HG03469 (cell line): ENCODE data around the gene MARK1.

Experiments
- ATAC-seq: cut with Tn5 transposase; IDR thresholded peaks from one replicate; pipeline ENCODE4 v1.9.1; 2021; ENCODE audit warnings: mild to moderate bottlenecking, moderate library complexity, moderate number of reproducible peaks; ENCODE audit not compliant: unreplicated experiment

The MARK1 gene

GRCh38 chr1:220527908-220528678, at the start of gene MARK1:
Gene MARK1 (plus strand): TSS chr1:220528136. CDS start chr1:220528823, 687 bp downstream.
- ATAC-seq: peak; percentile 33

DNA sequence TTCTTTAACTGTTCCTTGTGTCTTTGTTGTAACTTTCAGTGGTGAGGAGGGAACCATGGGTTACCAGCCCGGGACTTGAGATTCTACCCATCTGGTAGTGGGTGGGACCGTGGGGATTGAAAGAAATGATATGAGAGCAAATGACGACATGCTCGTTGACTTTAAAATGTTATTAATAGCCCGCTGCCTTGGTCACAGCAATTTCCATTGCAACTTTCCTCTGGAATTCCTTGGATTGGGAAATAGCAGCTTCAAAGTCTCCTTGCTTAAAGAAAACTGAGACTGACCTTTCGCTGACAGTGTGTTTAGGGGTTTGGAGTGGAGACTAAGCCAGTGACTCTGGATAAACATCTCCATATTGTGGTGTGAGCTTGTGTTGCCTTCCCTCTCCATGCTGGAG, 44.2 kb upstream of the MARK1 start:
- ATAC-seq: no peak

GRCh38 chr1:220484135-220484534, 43.8 kb upstream of the MARK1 start:
- ATAC-seq: no peak

- no peak for ATAC-seq
These were observed 42.8 kb upstream of the MARK1 start for GRCh38 chr1:220485131-220485530.

- ATAC-seq: no peak
These were observed 42.1 kb upstream of the MARK1 start for GRCh38 chr1:220485791-220486190.

- no peak for ATAC-seq
These were observed 40.6 kb upstream of the MARK1 start for GRCh38 chr1:220487297-220487820.

GRCh38 chr1:220491891-220492290, 36.0 kb upstream of the MARK1 start:
- ATAC-seq: no peak

DNA sequence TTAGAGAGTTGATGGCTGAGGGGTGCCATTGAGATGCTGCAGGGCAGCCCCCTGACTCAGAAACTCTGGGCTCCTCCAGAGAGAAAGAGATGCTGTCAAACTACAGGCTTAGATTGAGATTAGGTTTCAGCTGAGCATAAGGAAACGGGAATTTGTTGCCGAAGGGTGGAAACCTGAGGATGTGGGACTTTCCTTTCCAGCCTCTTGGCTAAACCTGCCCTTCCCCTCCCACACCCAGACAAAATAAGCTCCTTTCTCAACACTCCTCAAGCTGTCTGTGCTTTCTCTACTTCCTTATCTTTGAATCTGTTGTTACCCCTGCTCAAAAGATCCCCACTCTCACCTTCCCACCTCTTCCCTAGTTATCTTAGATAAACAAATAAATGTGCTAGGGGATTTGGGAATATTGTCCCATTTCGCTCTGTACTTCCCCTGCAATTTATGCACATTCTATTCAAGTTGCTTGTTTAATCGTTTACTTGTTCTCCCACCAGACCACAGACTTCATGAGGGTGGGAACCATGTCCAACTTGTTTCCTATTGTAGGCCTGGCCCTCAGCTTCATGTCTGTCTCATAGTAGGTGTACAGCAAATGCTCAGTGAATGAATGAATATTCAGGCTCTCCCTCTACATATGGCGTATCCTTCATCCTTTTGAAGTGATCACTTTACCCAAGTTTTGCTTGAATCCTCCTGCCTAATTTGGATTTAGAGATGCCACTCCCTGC, 30.6 kb upstream of the MARK1 start:
- no peak for ATAC-seq

DNA sequence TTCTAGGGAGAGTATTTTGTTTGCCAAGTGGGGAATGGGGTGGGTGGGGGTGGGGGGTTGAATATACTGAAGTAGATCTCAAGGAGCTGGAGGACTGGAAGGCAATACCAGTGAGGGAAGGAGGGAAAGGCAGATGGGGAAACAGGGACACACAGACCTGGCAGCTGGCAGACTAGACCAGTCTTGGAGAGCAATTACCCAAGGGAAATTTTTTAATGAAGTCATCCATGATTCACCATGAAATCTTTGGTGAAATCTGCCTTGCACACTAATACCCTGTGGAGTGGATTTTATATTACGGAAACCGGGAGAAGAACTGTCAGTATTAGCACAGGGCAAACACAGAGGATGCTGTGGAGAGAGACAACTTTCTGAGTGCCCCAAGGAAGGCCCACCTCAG, 29.7 kb upstream of the MARK1 start:
- ATAC-seq: no peak

- no peak for ATAC-seq
These were observed 27.6 kb upstream of the MARK1 start for GRCh38 chr1:220500372-220500771.

- no peak for ATAC-seq
These were observed 23.6 kb upstream of the MARK1 start for GRCh38 chr1:220504329-220504728.

DNA sequence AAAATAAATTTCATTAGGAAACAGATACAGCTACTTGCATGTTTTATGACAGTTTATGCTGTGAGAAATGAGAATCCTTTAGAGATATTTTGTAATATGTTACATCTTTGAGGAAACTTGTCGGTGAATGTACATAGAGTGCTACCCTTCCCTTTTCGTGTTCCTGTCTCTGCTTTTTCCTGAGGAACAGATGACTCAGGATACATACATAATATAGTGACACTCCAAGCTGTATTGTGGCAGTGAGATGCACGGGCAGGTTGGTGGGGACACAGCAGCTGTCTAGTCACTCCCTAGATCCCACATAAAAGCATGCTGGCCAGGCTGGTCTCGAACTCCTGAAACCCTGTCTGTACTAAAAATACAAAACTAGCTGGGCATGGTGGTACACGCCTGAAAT, 20.9 kb upstream of the MARK1 start:
- no peak for ATAC-seq

- no peak for ATAC-seq
These were observed 16.8 kb upstream of the MARK1 start for GRCh38 chr1:220511179-220511578.

DNA sequence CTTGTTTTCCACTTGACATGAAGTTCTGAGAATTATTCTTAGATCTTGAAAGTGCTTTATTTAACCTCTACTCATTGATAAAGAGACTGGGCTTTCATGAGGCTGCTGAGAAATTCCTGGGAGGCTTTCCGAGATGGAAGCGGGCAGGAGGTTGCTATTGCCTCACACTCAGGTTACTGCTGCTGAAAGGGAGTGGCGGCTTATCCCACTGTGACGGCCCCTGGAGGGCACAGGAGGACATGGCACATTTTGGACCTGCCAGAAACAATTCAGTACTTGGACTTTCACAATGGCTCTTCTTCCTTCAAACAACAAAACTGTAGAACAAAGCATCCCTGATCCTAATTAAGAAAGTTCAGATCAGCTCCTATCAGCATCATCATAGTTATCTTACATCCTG, 16.2 kb upstream of the MARK1 start:
- no peak for ATAC-seq

DNA sequence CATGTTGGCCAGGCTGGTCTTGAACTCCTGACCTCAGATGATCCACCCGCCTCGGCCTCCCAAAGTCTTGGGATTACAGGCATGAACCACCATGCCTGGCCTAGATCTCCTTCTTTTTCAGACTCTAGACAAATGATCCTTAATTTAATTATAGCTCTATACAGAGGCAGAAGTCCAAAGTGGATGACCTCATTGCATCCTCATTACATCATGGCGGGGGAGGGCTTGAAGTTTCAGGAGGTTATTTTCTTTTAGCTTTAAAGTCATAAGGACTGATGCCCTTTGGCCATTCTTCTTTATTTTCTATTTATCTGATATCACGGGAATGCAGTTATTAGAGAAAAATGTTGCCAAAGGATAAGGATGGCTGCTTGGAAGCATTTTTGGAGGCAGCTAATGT, 14.1 kb upstream of the MARK1 start:
- no peak for ATAC-seq

GRCh38 chr1:220514256-220514655, 13.7 kb upstream of the MARK1 start:
- ATAC-seq: no peak

- ATAC-seq: no peak
These were observed 11.8 kb upstream of the MARK1 start for GRCh38 chr1:220516014-220516721.

GRCh38 chr1:220516722-220517042, 11.3 kb upstream of the MARK1 start:
- no peak for ATAC-seq

DNA sequence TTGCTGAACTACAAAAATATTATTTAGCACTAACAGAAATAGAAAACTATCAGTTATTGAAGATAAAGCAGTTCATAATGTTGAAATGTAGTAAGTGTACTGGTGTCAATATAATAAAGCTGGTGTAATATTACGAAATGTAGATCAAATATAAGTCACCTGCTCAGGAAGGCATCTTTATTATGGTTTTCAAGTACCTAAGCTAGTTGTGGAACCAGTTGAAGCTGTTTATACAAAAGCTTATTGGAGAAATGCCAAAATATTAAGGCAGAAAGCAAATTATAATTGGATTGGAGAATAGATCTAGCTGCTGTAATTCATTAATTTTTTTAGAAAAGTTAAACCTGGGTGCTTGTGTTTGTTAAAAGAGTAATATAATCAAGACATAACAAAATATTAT, 6.2 kb upstream of the MARK1 start:
- ATAC-seq: no peak

GRCh38 chr1:220526294-220526693, 1.6 kb upstream of the MARK1 start:
- ATAC-seq: no peak

DNA sequence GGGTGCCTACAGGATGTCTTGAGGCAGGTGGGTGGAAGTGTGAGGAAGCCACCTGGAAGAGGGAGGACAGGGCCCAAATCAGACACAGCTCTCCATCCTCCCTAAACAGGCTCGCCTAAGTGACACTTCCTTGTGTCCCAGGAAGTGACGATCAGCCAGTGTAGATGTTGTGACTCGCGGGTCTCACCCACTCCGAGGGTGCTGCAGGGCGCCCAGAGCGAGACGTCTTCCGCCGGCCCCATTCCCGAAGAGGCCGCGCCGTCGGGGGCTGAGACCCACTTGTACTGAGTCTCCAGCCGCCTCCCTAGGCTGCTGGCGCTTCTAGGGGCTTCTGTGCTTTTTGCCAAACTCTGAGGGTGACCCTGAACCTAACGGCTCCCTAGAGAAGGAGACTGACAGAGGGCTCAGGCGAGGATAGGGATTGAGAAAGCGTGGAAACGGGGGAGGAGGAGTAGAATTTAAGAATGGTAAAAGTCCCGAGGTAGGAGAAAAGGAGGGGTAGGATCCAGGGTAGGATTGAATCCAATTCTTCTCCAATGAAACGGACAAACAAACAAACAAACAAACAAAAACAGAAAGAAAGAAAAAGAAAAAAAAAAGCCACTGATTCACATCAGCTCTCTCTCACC, 543 bp upstream of the MARK1 start:
- ATAC-seq: no peak
